ENCODE results near the gene TMEM164. TPM values are rescaled to one million over a fixed set of nuclear protein-coding genes. Genes with fewer than 3 reads are reported as not detected.
A peak's percentile ranks its signal among the peaks of the same experiment; 100 is the strongest.

Gene TMEM164
- polyA plus RNA-seq, 1 experiment = 12.9 TPM

DNA sequence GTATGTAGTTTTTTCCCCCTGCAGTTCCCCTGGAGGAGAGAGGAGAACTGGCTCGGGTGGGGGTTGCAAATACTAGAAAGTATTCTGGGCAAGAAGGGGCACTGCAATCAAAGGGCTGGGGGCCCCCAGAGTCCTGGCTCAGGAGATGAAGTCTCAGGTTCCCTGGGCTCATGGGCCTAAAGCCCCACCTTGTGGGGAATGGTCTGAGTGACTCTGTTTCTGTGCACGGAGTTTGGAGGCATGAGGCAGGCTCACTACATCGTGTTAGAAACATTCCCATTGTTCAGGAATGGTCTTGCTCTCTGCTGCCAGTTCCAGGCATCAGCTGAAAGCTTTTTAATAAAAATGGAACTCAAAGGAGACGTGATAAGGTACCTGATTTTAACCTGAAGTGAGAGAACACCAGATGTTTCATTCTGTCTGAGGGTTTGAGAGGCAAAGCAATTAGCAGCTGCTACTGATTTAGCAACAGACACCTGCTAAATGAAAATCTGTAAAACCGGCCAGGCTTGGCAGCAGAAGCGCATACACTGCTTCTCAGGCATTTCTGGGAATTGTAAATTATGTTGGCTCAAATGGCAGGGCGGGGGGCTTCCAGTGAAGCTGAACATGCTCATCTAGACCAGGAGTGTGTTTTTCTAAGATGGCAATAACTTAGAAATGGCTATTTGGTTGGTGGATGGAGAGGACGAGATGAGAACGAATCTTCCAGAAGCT is 122.7 kb downstream of the TMEM164 start:
- peak; percentile 44 for TF ChIP-seq CTCF (IDR thresholded peaks at IDR 0.05; ENCODE audit: low read depth, low read length)
- ChIA-PET POLR2A (interaction anchor here (1.0 kb wide), 1 partner anchor 235 kb away, joined by 3 read pairs; no protein-coding TSS in a partner anchor), CTCF (interaction anchor here (0.6 to 2.0 kb wide), 7 partner anchors 9 to 234 kb away, joined by 3 to 13 read pairs (median 3); no protein-coding TSS in a partner anchor)
- Histone ChIP-seq H3K27ac (ENCODE audit: low read depth, low read length) (no peak overlapping the region), H3K4me3 (ENCODE audit: low read depth, low read length) (no peak overlapping the region), H3K9me3 (ENCODE audit: control insufficient read depth, insufficient read depth, low read length) (no peaks in the 10 kb centered on the region), H3K27me3 (ENCODE audit: control insufficient read depth, insufficient read depth, low read length) (no peaks in the 10 kb centered on the region)
- DNase-seq (ENCODE audit: low read depth, low spot score) = no peak

GRCh38 chrX:110131031-110131430 is 128.1 kb downstream of the TMEM164 start:
- Histone ChIP-seq H3K9me3 (ENCODE audit: control insufficient read depth, insufficient read depth, low read length) (no peaks in the 10 kb centered on the region), H3K27me3 (ENCODE audit: control insufficient read depth, insufficient read depth, low read length) (no peaks in the 10 kb centered on the region), H3K27ac (ENCODE audit: low read depth, low read length) (no peak overlapping the region), H3K4me3 (ENCODE audit: low read depth, low read length) (no peak overlapping the region)
- POLR2A ChIA-PET = no interaction called here
- TF ChIP-seq CTCF (IDR thresholded peaks at IDR 0.05; ENCODE audit: low read depth, low read length) = no peak
- no peak for DNase-seq (ENCODE audit: low read depth, low spot score)
- CTCF ChIA-PET = no interaction called here

- TF ChIP-seq CTCF (IDR thresholded peaks at IDR 0.05; ENCODE audit: low read depth, low read length) = no peak
- Histone ChIP-seq H3K9me3 (ENCODE audit: control insufficient read depth, insufficient read depth, low read length) (no peaks in the 10 kb centered on the region), H3K4me3 (ENCODE audit: low read depth, low read length) (no peak overlapping the region), H3K27me3 (ENCODE audit: control insufficient read depth, insufficient read depth, low read length) (no peaks in the 10 kb centered on the region), H3K27ac (ENCODE audit: low read depth, low read length) (no peak overlapping the region)
- ChIA-PET CTCF (interaction anchor here (0.7 to 1.7 kb wide), 2 partner anchors 14 kb away, joined by 3 to 8 read pairs; no protein-coding TSS in a partner anchor), POLR2A (no interaction called here)
- DNase-seq (ENCODE audit: low read depth, low spot score) = no peak
These were observed 129.7 kb downstream of the TMEM164 start for GRCh38 chrX:110132450-110133114.

GRCh38 chrX:110133735-110134370 is 130.9 kb downstream of the TMEM164 start:
- no peak for TF ChIP-seq CTCF (IDR thresholded peaks at IDR 0.05; ENCODE audit: low read depth, low read length)
- Histone ChIP-seq H3K4me3 (ENCODE audit: low read depth, low read length) (no peak overlapping the region), H3K9me3 (ENCODE audit: control insufficient read depth, insufficient read depth, low read length) (no peaks in the 10 kb centered on the region), H3K27me3 (ENCODE audit: control insufficient read depth, insufficient read depth, low read length) (no peaks in the 10 kb centered on the region), H3K27ac (ENCODE audit: low read depth, low read length) (no peak overlapping the region)
- ChIA-PET CTCF (interaction anchor here (1.7 kb wide), 1 partner anchor 13 kb away, joined by 8 read pairs; no protein-coding TSS in a partner anchor), POLR2A (no interaction called here)
- DNase-seq (ENCODE audit: low read depth, low spot score) = no peak
